K562 (cell line): Measurements from ENCODE around the gene RTP5. TPM values are rescaled to one million over a fixed set of nuclear protein-coding genes. Genes with fewer than 3 reads are reported as not detected.

Source experiments
- BRF2 ChIP-seq: IDR thresholded peaks from 3 replicates; pipeline ENCODE4 v1.6.1; 2011; ENCODE audit warnings: borderline replicate concordance, mild to moderate bottlenecking; ENCODE audit not compliant: insufficient read length, insufficient read depth
- CREBBP ChIP-seq: IDR thresholded peaks from one replicate; pipeline ENCODE4 v1.6.1; 2012; ENCODE audit warnings: low read depth, mild to moderate bottlenecking, control low read depth, inconsistent platforms, low read length
- E2F5 ChIP-seq: sonication (generic); formaldehyde crosslinking; IDR thresholded peaks from 2 replicates; pipeline ENCODE4 v1.8.0; 2022; ENCODE audit warnings: mild to moderate bottlenecking, missing genetic modification reagents
- EP400 ChIP-seq: fragments of 450-650 bp; IDR thresholded peaks from 2 replicates; pipeline ENCODE4 v1.6.1; 2017; ENCODE audit warnings: antibody characterized with exemption, mild to moderate bottlenecking, moderate library complexity
- FOXA3 ChIP-seq, 2 experiments: fragments of 450-650 bp in 1 of 2; sonication (generic) in 1 of 2; formaldehyde crosslinking; IDR thresholded peaks in 1 of 2; conservative IDR thresholded peaks in 1 of 2; 2 replicates each; pipeline versions ENCODE4 v1.4.0 to v1.8.0; 2020 to 2022; ENCODE audit warnings: mild to moderate bottlenecking in 2 of 2, missing genetic modification reagents in 1 of 2
- GATA2 ChIP-seq: sonication (generic); formaldehyde crosslinking; IDR thresholded peaks from 2 replicates; pipeline ENCODE4 v1.4.0; 2020; ENCODE audit warnings: mild to moderate bottlenecking, missing genetic modification reagents
- KAT7 ChIP-seq: sonication (generic); formaldehyde crosslinking; IDR thresholded peaks from 2 replicates; pipeline ENCODE4 v1.8.0; 2022; ENCODE audit warnings: missing genetic modification reagents, mild to moderate bottlenecking, borderline replicate concordance
- MAFK ChIP-seq: IDR thresholded peaks from 2 replicates; pipeline ENCODE4 v1.6.1; 2011; ENCODE audit warnings: low read length, improper control_type of control experiment
- MAZ ChIP-seq, 2 experiments: fragments of 450-650 bp in 1 of 2; sonication (generic) in 1 of 2; formaldehyde crosslinking; IDR thresholded peaks in 1 of 2; conservative IDR thresholded peaks in 1 of 2; 2 replicates each; pipeline versions ENCODE4 v1.4.0 to v1.5.0; 2020; ENCODE audit warnings: mild to moderate bottlenecking in 1 of 2, missing genetic modification reagents in 1 of 2
- NCOA4 ChIP-seq: fragments of 450-650 bp; IDR thresholded peaks from 2 replicates; pipeline ENCODE4 v1.6.1; 2018; ENCODE audit warnings: mild to moderate bottlenecking; ENCODE audit not compliant: partially characterized antibody
- PBX2 ChIP-seq, 2 experiments: IDR thresholded peaks in 1 of 2; conservative IDR thresholded peaks in 1 of 2; 2 replicates each; pipeline ENCODE4 v1.6.1; 2016; ENCODE audit warnings: low read depth in 2 of 2, mild to moderate bottlenecking in 1 of 2, missing compliant biosample characterization in 1 of 2, missing genetic modification characterization in 1 of 2, moderate library complexity in 1 of 2
- RBBP5 ChIP-seq: fragments of 200-600 bp; sonication (generic); IDR thresholded peaks from 2 replicates; pipeline ENCODE4 v1.6.1; 2012; ENCODE audit warnings: borderline replicate concordance, mild to moderate bottlenecking, low read length, control low read depth, inconsistent platforms; ENCODE audit not compliant: insufficient read depth, poor library complexity, severe bottlenecking
- TFAP4 ChIP-seq: sonication (generic); formaldehyde crosslinking; IDR thresholded peaks from 2 replicates; pipeline ENCODE4 v1.8.0; 2022; ENCODE audit warnings: missing genetic modification reagents, mild to moderate bottlenecking, moderate library complexity, borderline replicate concordance
- ZBTB1 ChIP-seq: sonication (generic); formaldehyde crosslinking; IDR thresholded peaks from 2 replicates; pipeline ENCODE4 v1.8.1; 2023; ENCODE audit warnings: missing genetic modification reagents, low read depth, mild to moderate bottlenecking, borderline replicate concordance
- ZEB2 ChIP-seq: fragments of 450-650 bp; IDR thresholded peaks from 2 replicates; pipeline ENCODE4 v1.6.1; 2016
- ZNF121 ChIP-seq: sonication (generic); formaldehyde crosslinking; conservative IDR thresholded peaks from 2 replicates; pipeline ENCODE4 v1.8.0; 2022; ENCODE audit warnings: missing genetic modification reagents
- ZNF143 ChIP-seq: sonication (generic); formaldehyde crosslinking; IDR thresholded peaks from 2 replicates; pipeline ENCODE4 v1.9.0; 2022; ENCODE audit warnings: mild to moderate bottlenecking, missing genetic modification reagents
- ZNF24 ChIP-seq: fragments of 450-650 bp; IDR thresholded peaks from 2 replicates; pipeline ENCODE4 v1.6.1; 2016
- ZNF76 ChIP-seq: fragments of 250-450 bp; sonication (Bioruptor Pico); IDR thresholded peaks from 2 replicates; pipeline ENCODE4 v1.4.0; 2020; ENCODE audit warnings: mild to moderate bottlenecking, moderate library complexity, borderline replicate concordance
- polyA plus RNA-seq, 8 experiments: library from polyadenylated mRNA; depleted of rRNA in 4 of 8; stranded (reverse) in 5 of 8; unstranded in 3 of 8; fragments of >200 nt; fragmentation: Nextera tagmentation in 2 of 8; fragmentation: Illumina TruSeq in 1 of 8; extraction: Ambion mirVana in 2 of 8; extraction: Trizol in 1 of 8; gene quantifications; 2 replicates each; pipeline versions ENCODE4 v1.2.1 to v1.2.3, GENCODE V29; 2011 to 2014; ENCODE audit warnings: inconsistent platforms in 1 of 8, missing spikeins in 1 of 8
- total RNA-seq, 7 experiments: library from RNA; depleted of rRNA in 6 of 7; stranded (reverse); fragments of >200 nt in 6 of 7; fragmentation: Illumina TruSeq in 2 of 7; extraction: Trizol in 2 of 7; gene quantifications; 2 replicates each; pipeline versions ENCODE4 v1.2.1 to v1.2.3, GENCODE V29; 2011 to 2021; ENCODE audit warnings: low replicate concordance in 1 of 7

RTP5 gene
- total and polyA plus RNA-seq, 9 of the 15 experiments (the other 6 are each of a cell fraction or from before 2014, with no cell fraction given): not detected

GRCh38 chr2:241892299-241893137, 23.0 kb downstream of the RTP5 start (continued):
- no peak for TF ChIP-seq KAT7
- TF ChIP-seq FOXA3 (CRISPR knock-in tag; conservative IDR thresholded peaks at IDR 0.05 in 1 of 2, IDR thresholded peaks at IDR 0.05 in 1 of 2): no peak
- TF ChIP-seq ZNF121 (CRISPR knock-in tag): no peak
- TF ChIP-seq EP400: no peak
- no peak for TF ChIP-seq NCOA4
- TF ChIP-seq BRF2: no peak
- peak; percentile 47; the same call in 1 of the 2 replicates for TF ChIP-seq GATA2 (CRISPR knock-in tag)
- no peak for TF ChIP-seq PBX2 (CRISPR knock-in tag; IDR thresholded peaks at IDR 0.05; ENCODE audit: low read depth)
- peak; percentile 94 for TF ChIP-seq PBX2 (tag; conservative IDR thresholded peaks at IDR 0.05; ENCODE audit: low read depth)
- TF ChIP-seq TFAP4 (CRISPR knock-in tag): peak; percentile 18; the same call in 1 of the 2 replicates
- TF ChIP-seq ZNF76 (CRISPR knock-in tag): no peak
- TF ChIP-seq E2F5 (CRISPR knock-in tag): no peak
- TF ChIP-seq ZEB2: no peak
- TF ChIP-seq ZNF143 (CRISPR knock-in tag): no peak
- no peak for TF ChIP-seq CREBBP
- TF ChIP-seq MAFK: peak; percentile 68
- TF ChIP-seq MAZ (CRISPR knock-in tag; conservative IDR thresholded peaks at IDR 0.05 in 1 of 2, IDR thresholded peaks at IDR 0.05 in 1 of 2): peak; percentile 72 to 78; a peak in 3 of 4 replicates
- TF ChIP-seq ZNF24: no peak
- TF ChIP-seq RBBP5: no peak
- TF ChIP-seq ZBTB1 (CRISPR knock-in tag): no peak
